Osteoblast (primary cell): ENCODE measurements around the gene RNASE7. TPM values are rescaled to one million over a fixed set of nuclear protein-coding genes. Genes with fewer than 3 reads are reported as not detected.

Experiments used
- DNase-seq: peaks from one replicate; pipeline ENCODE4 v3.0.0; 2011; ENCODE audit warnings: low spot score, mixed read lengths; ENCODE audit not compliant: insufficient read length; ENCODE audit errors: missing footprints
- H2AFZ ChIP-seq: 2 replicates; pipeline ENCODE4 v1.6.0; 2011; ENCODE audit warnings: mild to moderate bottlenecking, low read length
- H3K27ac ChIP-seq: 2 replicates; pipeline ENCODE4 v1.5.1; 2011; ENCODE audit warnings: mild to moderate bottlenecking, low read depth, low read length, moderate library complexity
- H3K27me3 ChIP-seq: 2 replicates; pipeline ENCODE4 v1.6.0; 2012; ENCODE audit warnings: mild to moderate bottlenecking, control low read depth, inconsistent platforms, low read length, moderate library complexity; ENCODE audit not compliant: insufficient read depth
- H3K36me3 ChIP-seq: 2 replicates; pipeline ENCODE4 v1.5.1; 2011; ENCODE audit warnings: mild to moderate bottlenecking, low read length, control low read depth, moderate library complexity; ENCODE audit not compliant: insufficient read depth
- H3K4me1 ChIP-seq: 2 replicates; pipeline ENCODE4 v1.5.1; 2011; ENCODE audit warnings: mild to moderate bottlenecking, low read length, control low read depth, moderate library complexity; ENCODE audit not compliant: insufficient read depth
- H3K4me2 ChIP-seq: 2 replicates; pipeline ENCODE4 v1.6.0; 2011; ENCODE audit warnings: mild to moderate bottlenecking, low read length; ENCODE audit not compliant: insufficient read depth
- H3K4me3 ChIP-seq: fragments of 200-600 bp; sonication (generic); 3 replicates; pipeline ENCODE4 v1.5.1; 2012; ENCODE audit warnings: mild to moderate bottlenecking, low read length, inconsistent platforms; ENCODE audit not compliant: insufficient read depth
- H3K79me2 ChIP-seq: 2 replicates; pipeline ENCODE4 v1.6.0; 2012; ENCODE audit warnings: mild to moderate bottlenecking, low read length, control low read depth, inconsistent platforms; ENCODE audit not compliant: insufficient read depth
- H3K9me3 ChIP-seq: 2 replicates; pipeline ENCODE4 v1.5.1; 2011; ENCODE audit warnings: low read depth, low read length, control low read depth
- H4K20me1 ChIP-seq: 2 replicates; pipeline ENCODE4 v1.6.0; 2012; ENCODE audit warnings: mild to moderate bottlenecking, low read length, control low read depth; ENCODE audit not compliant: insufficient read depth
- CTCF ChIP-seq: IDR thresholded peaks from 2 replicates; pipeline ENCODE4 v1.5.1; 2011; ENCODE audit warnings: mild to moderate bottlenecking, low read depth, low read length, moderate library complexity; ENCODE audit errors: extremely low read depth
- total RNA-seq: library from RNA; depleted of rRNA; stranded (reverse); fragments of >200 nt; gene quantifications from 2 replicates; pipeline ENCODE4 v1.2.3, GENCODE V29; 2012

Gene RNASE7
- total RNA-seq, 1 donor = not detected

GRCh38 chr14:21054768-21055145 is 12.6 kb downstream of the RNASE7 start:
- H4K20me1 ChIP-seq = no peaks in the 10 kb centered on the region
- H2AFZ ChIP-seq = no peak overlapping the region
- no peaks in the 10 kb centered on the region for H3K9me3 ChIP-seq
- H3K36me3 ChIP-seq = no peaks in the 10 kb centered on the region
- no peak for DNase-seq
- H3K79me2 ChIP-seq = no peaks in the 10 kb centered on the region
- TF ChIP-seq CTCF = no peak
- peaks cover 14% of the 10 kb centered on the region for H3K4me1 ChIP-seq
- H3K4me3 ChIP-seq = no peak overlapping the region
- no peaks in the 10 kb centered on the region for H3K27me3 ChIP-seq
- no peak overlapping the region for H3K27ac ChIP-seq
- no peak overlapping the region for H3K4me2 ChIP-seq

GRCh38 chr14:21055432-21056117 is 13.4 kb downstream of the RNASE7 start:
- no peak overlapping the region for H3K27ac ChIP-seq
- H3K36me3 ChIP-seq = no peaks in the 10 kb centered on the region
- no peaks in the 10 kb centered on the region for H3K79me2 ChIP-seq
- no peak overlapping the region for H3K4me2 ChIP-seq
- TF ChIP-seq CTCF = no peak
- peak overlapping the region; percentile 10 for H2AFZ ChIP-seq
- no peaks in the 10 kb centered on the region for H4K20me1 ChIP-seq
- peaks cover 22% of the 10 kb centered on the region for H3K4me1 ChIP-seq
- no peak for DNase-seq
- H3K4me3 ChIP-seq = no peak overlapping the region
- H3K9me3 ChIP-seq = no peaks in the 10 kb centered on the region
- no peaks in the 10 kb centered on the region for H3K27me3 ChIP-seq

GRCh38 chr14:21056520-21057163 is 14.5 kb downstream of the RNASE7 start:
- TF ChIP-seq CTCF = no peak
- no peaks in the 10 kb centered on the region for H3K27me3 ChIP-seq

More at GRCh38 chr14:21056520-21057163, 14.5 kb downstream of the RNASE7 start:
- Histone ChIP-seq H3K4me1 (peaks cover 24% of the 10 kb centered on the region), H3K36me3 (no peaks in the 10 kb centered on the region), H3K9me3 (no peaks in the 10 kb centered on the region), H3K4me2 (no peak overlapping the region), H4K20me1 (no peaks in the 10 kb centered on the region), H3K79me2 (no peaks in the 10 kb centered on the region), H3K27ac (no peak overlapping the region), H2AFZ (no peak overlapping the region), H3K4me3 (no peak overlapping the region)
- peak; percentile 55 for DNase-seq
